ENCODE measurements around the gene HPCAL1. TPM values are rescaled to one million over a fixed set of nuclear protein-coding genes. Genes with fewer than 3 reads are reported as not detected.

Gene HPCAL1
- total RNA-seq, 3 donors from 2014 or later: 42.0 to 98.1 (median 47.7) TPM

DNA sequence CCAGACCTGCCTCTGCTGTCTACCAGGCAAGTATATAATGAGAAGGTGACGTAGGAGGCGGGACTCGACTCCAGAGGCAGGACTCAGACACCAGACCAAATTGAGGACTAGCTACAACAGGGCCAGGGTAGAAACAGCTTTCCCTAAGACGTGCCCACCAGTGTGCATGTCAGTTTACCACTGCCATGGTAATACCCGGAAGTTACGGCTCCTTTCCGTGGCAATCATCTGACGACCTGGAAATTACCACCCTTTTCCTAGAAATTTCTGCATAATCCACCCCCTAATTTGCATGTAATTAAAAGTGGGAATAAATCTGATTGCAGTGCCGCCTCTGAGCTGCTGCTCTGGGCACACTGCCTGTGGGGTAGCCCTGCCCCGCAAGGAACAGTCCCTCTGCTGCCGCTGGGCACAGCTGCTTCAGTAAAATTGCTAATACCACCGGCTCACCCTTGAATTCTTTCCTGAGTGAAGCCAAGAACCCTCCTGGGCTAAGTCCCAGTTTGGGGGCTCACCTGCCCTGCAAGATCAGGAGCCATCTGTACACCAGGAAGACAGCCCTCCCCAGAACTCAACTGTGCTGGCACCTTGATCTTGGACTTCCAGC, 86.4 kb downstream of the HPCAL1 start:
- Histone ChIP-seq H3K9me3 (no peaks in the 10 kb centered on the region), H3K4me3 (no peak overlapping the region), H3K4me1 (ENCODE audit: low read depth) (peaks cover 17% of the 10 kb centered on the region), H3K36me3 (ENCODE audit: low read depth) (no peaks in the 10 kb centered on the region)
- ATAC-seq: no peak
- DNase-seq: no peak
- TF ChIP-seq, protein P1, sequence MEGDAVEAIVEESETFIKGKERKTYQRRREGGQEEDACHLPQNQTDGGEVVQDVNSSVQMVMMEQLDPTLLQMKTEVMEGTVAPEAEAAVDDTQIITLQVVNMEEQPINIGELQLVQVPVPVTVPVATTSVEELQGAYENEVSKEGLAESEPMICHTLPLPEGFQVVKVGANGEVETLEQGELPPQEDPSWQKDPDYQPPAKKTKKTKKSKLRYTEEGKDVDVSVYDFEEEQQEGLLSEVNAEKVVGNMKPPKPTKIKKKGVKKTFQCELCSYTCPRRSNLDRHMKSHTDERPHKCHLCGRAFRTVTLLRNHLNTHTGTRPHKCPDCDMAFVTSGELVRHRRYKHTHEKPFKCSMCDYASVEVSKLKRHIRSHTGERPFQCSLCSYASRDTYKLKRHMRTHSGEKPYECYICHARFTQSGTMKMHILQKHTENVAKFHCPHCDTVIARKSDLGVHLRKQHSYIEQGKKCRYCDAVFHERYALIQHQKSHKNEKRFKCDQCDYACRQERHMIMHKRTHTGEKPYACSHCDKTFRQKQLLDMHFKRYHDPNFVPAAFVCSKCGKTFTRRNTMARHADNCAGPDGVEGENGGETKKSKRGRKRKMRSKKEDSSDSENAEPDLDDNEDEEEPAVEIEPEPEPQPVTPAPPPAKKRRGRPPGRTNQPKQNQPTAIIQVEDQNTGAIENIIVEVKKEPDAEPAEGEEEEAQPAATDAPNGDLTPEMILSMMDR (IDR thresholded peaks at IDR 0.05): no peak
- intact Hi-C loops (cut with DNase I, micrococcal nuclease): no loop called here

DNA sequence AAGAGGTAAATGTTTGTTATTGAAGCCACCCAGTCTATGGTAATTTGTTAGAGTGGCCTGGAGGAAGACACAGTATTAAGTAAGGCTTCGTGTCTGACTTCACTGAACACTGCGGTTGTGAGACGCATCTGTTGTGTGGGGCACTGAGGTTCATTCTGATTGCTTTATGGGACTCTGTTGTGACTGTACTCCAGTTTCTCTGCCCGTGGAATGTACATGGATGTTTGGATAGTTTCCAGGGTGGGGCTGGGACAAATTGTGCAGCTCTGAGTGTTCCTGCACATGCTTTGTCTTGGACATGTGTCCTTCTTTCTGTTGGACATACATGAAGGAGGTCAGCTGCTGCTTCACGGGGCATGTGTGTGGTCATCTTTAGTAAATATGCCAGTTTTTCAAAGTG, 86.9 kb downstream of the HPCAL1 start:
- DNase-seq (peak in 1 of 3 donors; percentile 53), ATAC-seq (peak; percentile 84)
- intact Hi-C loops (cut with DNase I, micrococcal nuclease): no loop called here
- H3K9me3 ChIP-seq: no peaks in the 10 kb centered on the region
- no peak overlapping the region for H3K4me3 ChIP-seq
- H3K36me3 ChIP-seq (ENCODE audit: low read depth): no peaks in the 10 kb centered on the region
- TF ChIP-seq, protein P1 (IDR thresholded peaks at IDR 0.05): no peak
- H3K4me1 ChIP-seq (ENCODE audit: low read depth): peaks cover 17% of the 10 kb centered on the region

DNA sequence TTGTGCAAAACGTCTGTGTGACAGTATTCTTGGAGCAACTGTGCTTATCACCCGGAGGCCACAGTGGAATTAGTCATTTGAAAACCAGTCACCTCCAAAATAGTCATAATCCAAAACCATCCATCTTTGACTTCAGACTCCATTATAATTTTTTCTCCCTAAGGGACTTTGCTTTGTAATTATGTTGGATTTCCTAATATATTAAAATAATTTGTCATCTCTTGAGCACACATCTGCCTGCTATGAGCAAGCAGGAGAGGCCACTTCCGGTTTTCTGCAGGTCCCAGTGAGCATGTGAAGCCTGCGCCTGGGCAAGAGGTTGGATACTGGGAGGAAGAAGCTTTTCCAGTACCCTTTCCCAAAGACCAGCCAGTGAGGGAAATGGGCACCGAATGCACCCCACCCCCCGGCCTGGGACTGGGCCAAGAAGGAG, 87.7 kb downstream of the HPCAL1 start:
- intact Hi-C loops (cut with DNase I, micrococcal nuclease): no loop called here
- TF ChIP-seq, protein P1 (IDR thresholded peaks at IDR 0.05): no peak
- H3K4me3 ChIP-seq: no peak overlapping the region
- H3K9me3 ChIP-seq: no peaks in the 10 kb centered on the region
- no peak for DNase-seq
- no peak for ATAC-seq
- H3K36me3 ChIP-seq (ENCODE audit: low read depth): no peaks in the 10 kb centered on the region
- H3K4me1 ChIP-seq (ENCODE audit: low read depth): peaks cover 17% of the 10 kb centered on the region

DNA sequence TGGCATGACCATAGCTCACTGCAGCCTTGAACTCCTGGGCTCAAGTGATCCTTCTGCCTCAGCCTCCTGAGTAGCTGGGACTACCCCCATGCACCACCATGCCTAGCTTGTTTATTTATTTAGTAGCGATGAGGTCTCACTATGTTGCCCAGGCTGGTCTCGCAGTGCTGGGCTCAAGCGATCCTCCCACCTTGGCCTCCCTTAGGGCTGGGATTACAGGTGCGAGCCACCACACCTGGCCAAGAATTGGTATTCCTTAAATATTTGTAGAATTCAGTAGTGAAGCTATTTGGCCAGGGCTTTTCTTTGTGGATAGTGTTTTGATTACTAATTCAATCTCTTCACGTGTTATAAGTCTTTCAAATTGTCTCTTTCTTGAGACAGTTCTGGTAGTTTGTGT, 89.4 kb downstream of the HPCAL1 start:
- no peak overlapping the region for H3K4me3 ChIP-seq
- DNase-seq (no peak), ATAC-seq (no peak)
- TF ChIP-seq, protein P1 (IDR thresholded peaks at IDR 0.05): no peak
- no peaks in the 10 kb centered on the region for H3K36me3 ChIP-seq (ENCODE audit: low read depth)
- peaks cover 17% of the 10 kb centered on the region for H3K4me1 ChIP-seq (ENCODE audit: low read depth)
- intact Hi-C loops (cut with DNase I, micrococcal nuclease): no loop called here
- no peaks in the 10 kb centered on the region for H3K9me3 ChIP-seq

DNA sequence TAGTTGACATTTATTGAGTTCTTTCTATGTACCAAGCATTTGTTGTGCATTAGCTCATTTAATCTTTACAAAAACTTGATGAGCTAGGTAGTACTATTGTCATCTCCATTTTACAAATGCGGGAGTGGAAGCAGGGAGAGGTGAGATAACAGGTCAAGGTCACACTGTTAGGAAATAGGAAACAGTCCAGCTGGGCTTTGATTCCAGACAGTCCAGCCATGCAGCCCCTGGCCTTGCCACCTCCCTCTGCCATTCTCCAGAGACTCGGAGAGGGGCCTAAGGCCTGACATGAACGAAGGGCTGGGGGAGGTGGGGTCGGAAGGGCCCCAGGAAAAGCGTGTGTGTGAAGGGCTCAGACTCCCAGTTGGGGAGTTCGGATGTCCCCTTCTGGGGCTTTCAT, 89.8 kb downstream of the HPCAL1 start:
- no peak overlapping the region for H3K4me3 ChIP-seq
- DNase-seq: no peak
- intact Hi-C loops (cut with DNase I, micrococcal nuclease): no loop called here
- TF ChIP-seq, protein P1 (IDR thresholded peaks at IDR 0.05): no peak
- H3K9me3 ChIP-seq: no peaks in the 10 kb centered on the region
- peaks cover 17% of the 10 kb centered on the region for H3K4me1 ChIP-seq (ENCODE audit: low read depth)
- ATAC-seq: no peak
- H3K36me3 ChIP-seq (ENCODE audit: low read depth): no peaks in the 10 kb centered on the region
